Measurements from ENCODE around the gene ARRB1. TPM values are rescaled to one million over a fixed set of nuclear protein-coding genes. Genes with fewer than 3 reads are reported as not detected.
A peak's percentile ranks its signal among the peaks of the same experiment; 100 is the strongest.

Gene ARRB1
- total and polyA plus RNA-seq, 3 donors from 2014 or later: 8.4 to 9.8 (median 8.5) TPM

DNA sequence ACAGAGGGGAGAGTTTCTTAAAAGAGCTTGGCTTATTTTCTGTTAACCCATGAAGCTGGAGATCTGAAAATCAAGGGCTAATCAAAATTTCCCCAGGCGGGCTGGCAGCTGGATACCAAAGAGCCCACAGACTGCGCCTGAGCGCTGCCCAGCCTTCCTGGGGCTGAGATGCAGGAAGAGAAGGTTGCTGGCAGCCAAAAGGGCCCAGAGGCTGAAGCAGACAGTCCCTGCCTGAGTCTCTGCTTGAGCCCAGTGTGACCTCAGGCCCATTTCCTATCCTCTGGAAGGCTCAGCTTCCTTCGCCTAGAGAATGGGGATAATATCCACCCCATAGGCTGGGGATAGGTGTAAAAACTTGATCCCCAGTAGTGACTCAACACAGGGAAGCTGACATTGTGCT, 49.1 kb downstream of the ARRB1 start:
- H3K4me3 ChIP-seq: no peak overlapping the region
- peak overlapping the region in 1 of 2 donors; percentile 41 for H3K27ac ChIP-seq
- H3K27me3 ChIP-seq: no peaks in the 10 kb centered on the region
- H3K4me1 ChIP-seq: peaks cover 13% of the 10 kb centered on the region
- H3K36me3 ChIP-seq (ENCODE audit: low read depth, missing control alignments): no peaks in the 10 kb centered on the region
- WGBS, 2 donors: 80 to 89% methylated on average over 3 to 4 of the region's 4 CpGs
- H3K9me3 ChIP-seq: no peaks in the 10 kb centered on the region
- TF ChIP-seq POLR2A (IDR thresholded peaks at IDR 0.05): no peak
- no peak for DNase-seq
- intact Hi-C loops (cut with DNase I; ENCODE audit: low total_unique reads): no loop called here

DNA sequence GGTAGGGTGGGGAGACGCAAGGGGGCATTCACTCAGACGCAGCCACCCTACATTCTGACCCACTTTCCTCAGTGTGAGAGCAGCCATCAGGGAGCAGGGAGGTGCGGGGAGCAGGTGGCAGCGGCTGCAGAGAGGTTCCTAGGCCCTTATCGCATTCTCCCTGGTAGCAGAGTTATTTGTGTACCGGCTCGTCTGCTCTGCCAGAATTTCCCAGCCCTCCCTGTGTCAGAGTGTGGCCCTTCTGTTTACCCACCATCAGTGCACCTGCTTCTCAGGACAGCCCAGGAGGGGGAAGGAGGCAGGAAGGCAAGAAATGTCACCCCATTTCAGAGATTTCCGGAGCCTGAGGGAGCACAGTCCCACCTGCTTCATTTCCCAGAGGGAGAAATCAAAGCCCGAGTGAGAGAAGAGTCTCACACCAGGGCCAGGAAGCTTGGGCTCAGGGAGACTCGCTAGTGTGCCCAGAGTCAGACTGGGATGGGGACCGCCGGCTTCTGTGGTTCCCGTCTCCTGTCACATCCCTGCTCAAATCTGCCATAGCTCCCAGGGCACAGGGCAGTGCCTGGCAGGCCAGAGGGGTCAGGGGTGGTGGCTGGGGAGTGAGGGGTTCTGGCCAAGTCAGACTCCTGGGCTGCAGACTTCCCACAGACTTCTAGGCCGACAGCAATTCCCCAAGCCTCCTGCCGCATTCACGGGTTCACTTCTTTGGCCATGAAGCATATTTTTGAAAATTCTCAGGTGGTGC, 49.7 kb downstream of the ARRB1 start:
- TF ChIP-seq, protein P1, sequence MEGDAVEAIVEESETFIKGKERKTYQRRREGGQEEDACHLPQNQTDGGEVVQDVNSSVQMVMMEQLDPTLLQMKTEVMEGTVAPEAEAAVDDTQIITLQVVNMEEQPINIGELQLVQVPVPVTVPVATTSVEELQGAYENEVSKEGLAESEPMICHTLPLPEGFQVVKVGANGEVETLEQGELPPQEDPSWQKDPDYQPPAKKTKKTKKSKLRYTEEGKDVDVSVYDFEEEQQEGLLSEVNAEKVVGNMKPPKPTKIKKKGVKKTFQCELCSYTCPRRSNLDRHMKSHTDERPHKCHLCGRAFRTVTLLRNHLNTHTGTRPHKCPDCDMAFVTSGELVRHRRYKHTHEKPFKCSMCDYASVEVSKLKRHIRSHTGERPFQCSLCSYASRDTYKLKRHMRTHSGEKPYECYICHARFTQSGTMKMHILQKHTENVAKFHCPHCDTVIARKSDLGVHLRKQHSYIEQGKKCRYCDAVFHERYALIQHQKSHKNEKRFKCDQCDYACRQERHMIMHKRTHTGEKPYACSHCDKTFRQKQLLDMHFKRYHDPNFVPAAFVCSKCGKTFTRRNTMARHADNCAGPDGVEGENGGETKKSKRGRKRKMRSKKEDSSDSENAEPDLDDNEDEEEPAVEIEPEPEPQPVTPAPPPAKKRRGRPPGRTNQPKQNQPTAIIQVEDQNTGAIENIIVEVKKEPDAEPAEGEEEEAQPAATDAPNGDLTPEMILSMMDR (IDR thresholded peaks at IDR 0.05): no peak
- no peak for TF ChIP-seq POLR2A (IDR thresholded peaks at IDR 0.05)
- Histone ChIP-seq H3K9me3 (no peaks in the 10 kb centered on the region), H3K4me3 (no peak overlapping the region), H3K27ac (peak overlapping the region in 1 of 2 donors; percentile 41), H3K4me1 (peaks cover 13% of the 10 kb centered on the region), H3K27me3 (no peaks in the 10 kb centered on the region), H3K36me3 (ENCODE audit: low read depth, missing control alignments) (no peaks in the 10 kb centered on the region)
- no peak for DNase-seq
- WGBS, 2 donors: 55 to 57% methylated on average over 16 of the region's 16 CpGs
- intact Hi-C loops (cut with DNase I; ENCODE audit: low total_unique reads): no loop called here

DNA sequence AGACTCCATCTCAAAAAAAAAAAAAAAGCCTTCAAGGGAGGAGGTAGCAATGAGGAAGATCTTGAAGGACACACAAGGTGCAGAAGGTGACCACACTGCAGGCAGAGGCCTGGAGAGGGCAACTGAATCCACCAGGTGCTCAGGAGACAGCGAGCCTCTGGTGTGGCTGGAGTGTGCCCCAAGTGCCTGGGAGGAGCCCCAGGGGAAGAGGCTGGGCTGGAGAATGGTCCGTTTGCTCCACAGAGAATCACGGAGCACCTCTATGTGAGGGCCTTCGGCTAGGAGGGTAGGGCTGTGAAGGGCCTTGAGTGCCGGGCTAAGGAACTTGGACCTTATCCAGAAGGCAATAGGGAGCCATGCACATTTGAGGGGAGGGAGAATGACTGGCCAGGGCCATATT, 50.3 kb downstream of the ARRB1 start:
- Histone ChIP-seq H3K36me3 (ENCODE audit: low read depth, missing control alignments) (no peaks in the 10 kb centered on the region), H3K9me3 (no peaks in the 10 kb centered on the region), H3K27me3 (no peaks in the 10 kb centered on the region), H3K4me1 (peaks cover 13% of the 10 kb centered on the region), H3K27ac (no peak overlapping the region), H3K4me3 (no peak overlapping the region)
- no peak for DNase-seq
- 61 to 73% methylated on average over 3 to 5 of the region's 5 CpGs for WGBS, 2 donors
- no peak for TF ChIP-seq POLR2A (IDR thresholded peaks at IDR 0.05)
- TF ChIP-seq, protein P1 (IDR thresholded peaks at IDR 0.05): no peak
- intact Hi-C loops (cut with DNase I; ENCODE audit: low total_unique reads): no loop called here

DNA sequence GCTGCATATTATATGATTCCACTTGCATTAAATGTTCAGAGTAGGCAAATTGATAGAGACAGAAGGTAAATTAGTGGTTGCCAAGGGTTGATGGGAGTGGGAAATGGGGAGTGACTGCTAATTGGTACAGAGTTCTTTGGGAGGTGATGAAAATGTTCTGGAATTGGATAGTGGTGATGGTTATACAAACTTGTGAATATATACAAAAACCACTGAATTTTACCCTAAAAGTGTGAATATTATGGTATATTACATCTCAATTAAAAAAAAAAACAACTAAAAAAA, 52.5 kb downstream of the ARRB1 start:
- Histone ChIP-seq H3K27ac (no peak overlapping the region), H3K4me1 (peaks cover 13% of the 10 kb centered on the region), H3K36me3 (ENCODE audit: low read depth, missing control alignments) (no peaks in the 10 kb centered on the region), H3K4me3 (no peak overlapping the region), H3K9me3 (no peaks in the 10 kb centered on the region), H3K27me3 (no peaks in the 10 kb centered on the region)
- DNase-seq: no peak
- intact Hi-C loops (cut with DNase I; ENCODE audit: low total_unique reads): no loop called here
- no peak for TF ChIP-seq POLR2A (IDR thresholded peaks at IDR 0.05)
- TF ChIP-seq, protein P1 (IDR thresholded peaks at IDR 0.05): no peak

DNA sequence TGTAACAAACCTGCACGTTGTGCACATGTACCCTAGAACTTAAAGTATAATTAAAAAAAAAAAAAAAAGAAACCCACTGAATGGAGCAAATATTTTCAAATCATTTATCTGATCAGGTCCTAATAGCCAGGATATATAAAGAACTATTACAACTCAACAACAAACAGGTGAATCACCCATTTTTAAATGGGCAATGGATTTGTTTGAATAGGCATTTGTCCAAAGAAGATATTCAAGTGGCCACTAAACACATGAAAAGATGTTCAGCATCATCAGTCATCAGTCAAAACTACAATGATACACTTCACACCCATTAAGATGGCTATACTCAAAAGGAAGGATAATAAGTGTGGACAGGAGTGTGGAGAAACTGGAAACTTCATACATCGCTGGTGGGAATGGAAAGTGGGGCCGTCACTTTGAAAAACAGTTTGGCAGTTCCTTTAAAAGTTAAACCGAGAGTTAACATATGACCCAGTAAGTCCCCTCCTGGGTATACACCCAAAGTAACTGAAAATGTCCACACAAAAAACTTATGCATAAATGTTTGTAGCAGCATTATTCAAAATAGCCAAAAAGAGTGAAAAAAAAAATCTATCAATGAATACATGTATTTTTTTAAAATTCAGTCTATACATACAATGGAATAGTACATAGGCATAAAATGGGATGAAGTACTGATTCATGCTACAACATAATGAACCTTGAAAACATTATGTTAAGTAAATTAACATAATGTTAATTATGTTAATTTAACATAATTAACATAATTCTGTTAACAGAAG, 53.1 kb downstream of the ARRB1 start:
- peaks cover 13% of the 10 kb centered on the region for H3K4me1 ChIP-seq
- 68 to 86% methylated on average over 4 of the region's 4 CpGs for WGBS, 2 donors
- intact Hi-C loops (cut with DNase I; ENCODE audit: low total_unique reads): no loop called here
- H3K27me3 ChIP-seq: no peaks in the 10 kb centered on the region
- H3K9me3 ChIP-seq: no peaks in the 10 kb centered on the region
- no peak overlapping the region for H3K27ac ChIP-seq
- H3K36me3 ChIP-seq (ENCODE audit: low read depth, missing control alignments): no peaks in the 10 kb centered on the region
- DNase-seq: no peak
- TF ChIP-seq, protein P1 (IDR thresholded peaks at IDR 0.05): no peak
- TF ChIP-seq POLR2A (IDR thresholded peaks at IDR 0.05): no peak
- H3K4me3 ChIP-seq: no peak overlapping the region
